Brain microvascular endothelial cell (primary cell): ENCODE measurements around the gene PLCB2.

ENCODE experiments used
- DNase-seq: peaks from one replicate; pipeline ENCODE4 v3.0.0-alpha.2; 2020
- H3K27ac ChIP-seq: fragments of 250-450 bp; sonication (Bioruptor Pico); 2 replicates; pipeline ENCODE4 v1.5.1; 2020; ENCODE audit warnings: mild to moderate bottlenecking, moderate library complexity
- H3K27me3 ChIP-seq: fragments of 250-450 bp; sonication (Bioruptor Pico); replicated peaks from 2 replicates; pipeline ENCODE4 v1.5.1; 2020; ENCODE audit warnings: mild to moderate bottlenecking
- H3K36me3 ChIP-seq: fragments of 250-450 bp; sonication (Bioruptor Pico); replicated peaks from 2 replicates; pipeline ENCODE4 v1.5.1; 2020; ENCODE audit warnings: mild to moderate bottlenecking
- H3K4me3 ChIP-seq: 2 replicates; pipeline ENCODE4 v1.5.1; 2011; ENCODE audit warnings: low read depth, mild to moderate bottlenecking, control low read depth, low read length, moderate library complexity
- CTCF ChIP-seq: IDR thresholded peaks from 2 replicates; pipeline ENCODE4 v1.5.1; 2011; ENCODE audit warnings: low read depth, mild to moderate bottlenecking, moderate library complexity, low read length, control low read depth, inconsistent platforms; ENCODE audit errors: missing control alignments
- in situ Hi-C: cut with HindIII; loops from 2 replicates; pipeline ENCODE4 v1.10.0; 2017; ENCODE audit warnings: low sequenced_read_pairs, low pct_ligation_motif_present

PLCB2 gene

GRCh38 chr15:40346579-40347558 is 39.1 kb upstream of the PLCB2 start:
- Histone ChIP-seq H3K27ac (no peak overlapping the region), H3K36me3 (no peaks in the 10 kb centered on the region), H3K4me3 (no peak overlapping the region), H3K27me3 (no peaks in the 10 kb centered on the region)
- TF ChIP-seq CTCF, result no peak
- no peak for DNase-seq
- in situ Hi-C loops, result no loop called here

- Histone ChIP-seq H3K27me3 (no peaks in the 10 kb centered on the region), H3K27ac (no peak overlapping the region), H3K36me3 (no peaks in the 10 kb centered on the region), H3K4me3 (no peak overlapping the region)
- peak; percentile 1 for TF ChIP-seq CTCF
- DNase-seq, result no peak
- in situ Hi-C loops, result no loop called here
Measured at GRCh38 chr15:40345867-40346578, 38.3 kb upstream of the PLCB2 start.

DNA sequence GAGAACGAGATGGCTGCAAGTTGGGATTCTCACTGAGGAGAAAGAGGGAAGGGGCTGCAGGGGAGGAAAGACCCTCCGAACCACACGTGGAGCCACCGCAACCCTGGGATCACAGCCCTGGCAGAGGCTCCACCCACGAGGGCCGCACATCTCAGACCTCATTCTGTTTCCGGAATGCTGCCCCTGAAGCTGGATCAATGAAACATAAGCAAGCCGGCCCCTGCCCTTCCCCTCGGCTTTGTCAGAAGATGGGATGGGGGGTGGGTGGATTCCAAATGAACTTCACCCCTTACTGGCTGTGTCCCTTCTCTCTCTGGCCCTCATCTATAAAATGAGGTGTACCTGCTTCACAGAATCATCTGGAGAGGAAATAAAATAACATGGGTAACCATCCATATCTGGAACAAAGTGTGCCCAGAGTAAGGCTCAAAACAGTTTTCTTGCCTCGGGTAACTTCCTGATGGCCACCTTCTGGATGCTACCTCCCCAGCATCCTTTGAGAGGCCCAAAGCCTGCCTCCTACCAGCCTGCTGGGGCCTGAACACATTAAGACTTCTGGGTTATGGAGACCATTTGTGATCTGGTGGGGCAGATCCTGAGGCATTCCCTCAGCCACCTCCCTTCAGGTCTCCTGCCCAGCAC is 37.6 kb upstream of the PLCB2 start:
- no peaks in the 10 kb centered on the region for H3K27me3 ChIP-seq
- in situ Hi-C loops, result no loop called here
- H3K4me3 ChIP-seq, result no peak overlapping the region
- no peak overlapping the region for H3K27ac ChIP-seq
- DNase-seq, result no peak
- H3K36me3 ChIP-seq, result no peaks in the 10 kb centered on the region
- TF ChIP-seq CTCF, result no peak

DNA sequence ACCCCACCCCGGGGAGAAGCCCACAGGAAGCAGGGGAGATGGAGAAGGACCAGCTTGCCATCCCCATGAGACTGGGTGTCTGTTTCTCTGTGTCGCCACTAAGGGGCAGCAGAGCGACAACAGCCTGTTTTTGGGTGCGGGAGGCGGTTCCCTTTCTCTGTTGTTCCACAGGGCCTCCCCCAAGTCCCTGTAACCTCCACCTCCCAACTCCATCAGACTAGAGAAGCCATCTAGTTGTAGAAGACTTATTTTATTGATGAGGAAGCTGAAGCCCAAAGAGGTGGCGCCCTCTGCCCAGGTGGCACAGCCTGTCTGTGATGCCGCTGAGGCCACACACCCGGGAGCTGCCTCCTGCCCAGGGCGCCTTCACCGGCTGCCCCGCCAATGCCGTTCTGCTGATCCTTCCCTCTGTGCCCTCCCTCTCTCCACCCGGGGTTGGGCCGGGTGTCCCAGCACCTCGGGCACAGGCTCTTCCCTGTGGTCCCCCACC is 36.9 kb upstream of the PLCB2 start:
- H3K27ac ChIP-seq, result peak overlapping the region; percentile 96
- in situ Hi-C loops, result no loop called here
- peak; percentile 87 for TF ChIP-seq CTCF
- DNase-seq, result peak; percentile 53
- no peaks in the 10 kb centered on the region for H3K27me3 ChIP-seq
- H3K4me3 ChIP-seq, result no peak overlapping the region
- no peaks in the 10 kb centered on the region for H3K36me3 ChIP-seq

GRCh38 chr15:40344217-40344616 is 36.5 kb upstream of the PLCB2 start:
- in situ Hi-C loops, result no loop called here
- H3K27me3 ChIP-seq, result no peaks in the 10 kb centered on the region
- no peak overlapping the region for H3K4me3 ChIP-seq
- TF ChIP-seq CTCF, result no peak
- peak; percentile 76 for DNase-seq
- peak overlapping the region; percentile 96 for H3K27ac ChIP-seq
- no peaks in the 10 kb centered on the region for H3K36me3 ChIP-seq
